HCT116 (cell line): ENCODE data around the gene PLCB4. TPM values are rescaled to one million over a fixed set of nuclear protein-coding genes. Genes with fewer than 3 reads are reported as not detected.

Experiments
- ATAC-seq: fragments of 200-7000 bp; cut with Tn5 transposase; 2 replicates; pipeline ENCODE4 v1.9.1; 2020; ENCODE audit warnings: mild to moderate bottlenecking, moderate library complexity
- BruUV-seq: library from RNA; stranded (reverse); fragments of 400-500 nt; replicated peaks from 2 replicates; lab custom pipeline; 2021; lab: Mats Ljungman, UMichigan
- CTCF ChIA-PET: fragments of 300-600 bp; sonication (Branson Sonifier 250); formaldehyde crosslinking; loops from one replicate; lab custom pipeline; 2021; ENCODE audit warnings: antibody characterized with exemption; lab: Charles Lee
- POLR2A ChIA-PET: fragments of 300-600, 350-600 bp; sonication (Branson Sonifier 250); formaldehyde crosslinking; loops from one replicate; lab custom pipeline; 2021; ENCODE audit warnings: antibody characterized with exemption; lab: Charles Lee
- RAD21 ChIA-PET, 2 experiments: fragments of 300-600 bp; sonication (Branson Sonifier 250); formaldehyde crosslinking; loops; one replicate each; lab custom pipeline; 2023; ENCODE audit warnings: low total read pairs in 2 of 2; ENCODE audit not compliant: uncharacterized antibody in 2 of 2, unreplicated experiment in 2 of 2, low non-redundant PET in 1 of 2; lab: Charles Lee
- DNase-seq: peaks from one replicate; pipeline ENCODE4 v3.0.0-alpha.2; 2010; ENCODE audit warnings: low read depth, low spot score
- H2AFZ ChIP-seq: fragments of 200-600 bp; shearing (Covaris generic), sonication (generic); 2 replicates; pipeline ENCODE4 v1.6.1; 2017; ENCODE audit warnings: low read depth, mixed run types, mixed read lengths, antibody characterized with exemption, low read length; ENCODE audit not compliant: poor library complexity, severe bottlenecking
- H3K27ac ChIP-seq: 2 replicates; pipeline ENCODE4 v1.5.1; 2012; ENCODE audit warnings: low read depth, low read length
- H3K27me3 ChIP-seq: fragments of 200-600 bp; sonication (generic); 2 replicates; pipeline ENCODE4 v1.6.1; 2016; ENCODE audit warnings: mixed run types, low read length, mixed read lengths; ENCODE audit not compliant: insufficient read depth
- H3K36me3 ChIP-seq, 2 experiments: fragments of 200-500 bp in 1 of 2; fragments of 200-600 bp in 1 of 2; sonication (Bioruptor generic) in 1 of 2; sonication (generic) in 1 of 2; 2 replicates each; pipeline versions ENCODE4 v1.5.1 to v1.6.1; 2014 to 2016; ENCODE audit warnings: low read length in 2 of 2, inconsistent platforms in 1 of 2, mixed read lengths in 1 of 2, mixed run types in 1 of 2; ENCODE audit not compliant: insufficient read depth in 2 of 2, control insufficient read depth in 1 of 2
- H3K4me1 ChIP-seq, 2 experiments: fragments of 200-600 bp in 1 of 2; sonication (generic) in 1 of 2; 2 replicates each; pipeline versions ENCODE4 v1.5.1 to v1.6.1; 2012 to 2017; ENCODE audit warnings: low read length in 2 of 2, inconsistent platforms in 1 of 2, mild to moderate bottlenecking in 1 of 2, mixed read lengths in 1 of 2, mixed run types in 1 of 2, moderate library complexity in 1 of 2; ENCODE audit not compliant: insufficient read depth in 2 of 2, control insufficient read depth in 1 of 2
- H3K4me2 ChIP-seq: fragments of 200-600 bp; sonication (generic); 2 replicates; pipeline ENCODE4 v1.6.1; 2017; ENCODE audit warnings: mixed run types, low read length, mixed read lengths
- H3K4me3 ChIP-seq, 2 experiments: fragments of 200-600 bp in 1 of 2; sonication (generic) in 1 of 2; replicated peaks in 1 of 2; 2 replicates each; pipeline ENCODE4 v1.5.1; 2011 to 2016; ENCODE audit warnings: low read length in 2 of 2, control low read depth in 1 of 2, low read depth in 1 of 2, mild to moderate bottlenecking in 1 of 2, mixed read lengths in 1 of 2, mixed run types in 1 of 2
- H3K79me2 ChIP-seq: fragments of 200-600 bp; sonication (generic); 2 replicates; pipeline ENCODE4 v1.6.1; 2017; ENCODE audit warnings: mild to moderate bottlenecking, mixed run types, low read length, moderate library complexity, mixed read lengths; ENCODE audit not compliant: insufficient read depth
- H3K9ac ChIP-seq: fragments of 200-600 bp; sonication (generic); 2 replicates; pipeline ENCODE4 v1.6.1; 2016; ENCODE audit warnings: low read length, mixed read lengths
- H3K9me2 ChIP-seq: fragments of 200-600 bp; sonication (generic), shearing (Covaris generic); 2 replicates; pipeline ENCODE4 v1.6.1; 2017; ENCODE audit warnings: mixed run types, mild to moderate bottlenecking, moderate library complexity; ENCODE audit not compliant: insufficient read depth
- H3K9me3 ChIP-seq, 2 experiments: fragments of 200-500 bp in 1 of 2; fragments of 200-600 bp in 1 of 2; sonication (Bioruptor generic) in 1 of 2; sonication (generic) in 1 of 2; 2 replicates each; pipeline ENCODE4 v1.6.1; 2014 to 2017; ENCODE audit warnings: low read length in 2 of 2, mixed read lengths in 2 of 2, inconsistent platforms in 1 of 2, low read depth in 1 of 2, mild to moderate bottlenecking in 1 of 2, mixed run types in 1 of 2, moderate library complexity in 1 of 2; ENCODE audit not compliant: control insufficient read depth in 1 of 2, insufficient read depth in 1 of 2
- H4K20me1 ChIP-seq: fragments of 200-600 bp; sonication (generic), shearing (Covaris generic); 2 replicates; pipeline ENCODE4 v1.6.1; 2017; ENCODE audit warnings: mixed run types, mild to moderate bottlenecking, moderate library complexity; ENCODE audit not compliant: insufficient read depth
- CBX3 ChIP-seq: IDR thresholded peaks from 2 replicates; pipeline ENCODE4 v1.6.1; 2012; ENCODE audit warnings: low read depth
- CEBPB ChIP-seq: IDR thresholded peaks from 2 replicates; pipeline ENCODE4 v1.6.1; 2012; ENCODE audit warnings: low read depth
- EGR1 ChIP-seq: IDR thresholded peaks from 2 replicates; pipeline ENCODE4 v1.6.1; 2012; ENCODE audit warnings: low read depth
- ELF1 ChIP-seq: IDR thresholded peaks from 2 replicates; pipeline ENCODE4 v1.6.1; 2012; ENCODE audit warnings: low read depth, borderline replicate concordance
- EZH2 ChIP-seq: fragments of 200-600 bp; sonication (generic); IDR thresholded peaks from 2 replicates; pipeline ENCODE4 v1.6.1; 2017; ENCODE audit warnings: antibody characterized with exemption, mixed run types
- EZH2phosphoT487 ChIP-seq: fragments of 200-600 bp; IDR thresholded peaks from 2 replicates; pipeline ENCODE4 v1.6.1; 2018; ENCODE audit warnings: antibody characterized with exemption, borderline replicate concordance
- FOSL1 ChIP-seq: IDR thresholded peaks from 2 replicates; pipeline ENCODE4 v1.6.1; 2012; ENCODE audit warnings: low read depth
- JUND ChIP-seq: IDR thresholded peaks from 2 replicates; pipeline ENCODE4 v1.6.1; 2012
- POLR2A ChIP-seq: IDR thresholded peaks from 2 replicates; pipeline ENCODE4 v1.7.0; 2011; ENCODE audit warnings: borderline replicate concordance; ENCODE audit not compliant: insufficient read depth, insufficient read length; ENCODE audit errors: extremely low read depth
- SP1 ChIP-seq: IDR thresholded peaks from 2 replicates; pipeline ENCODE4 v1.6.1; 2012; ENCODE audit warnings: low read depth
- SRF ChIP-seq: IDR thresholded peaks from 2 replicates; pipeline ENCODE4 v1.6.1; 2012; ENCODE audit warnings: low read depth
- TCF7L2 ChIP-seq: IDR thresholded peaks from 2 replicates; pipeline ENCODE4 v1.7.0; 2011; ENCODE audit warnings: borderline replicate concordance, inconsistent platforms; ENCODE audit not compliant: insufficient read depth, insufficient read length; ENCODE audit errors: extremely low read depth
- YY1 ChIP-seq: IDR thresholded peaks from 2 replicates; pipeline ENCODE4 v1.6.1; 2011; ENCODE audit warnings: low read length, low read depth, moderate library complexity, mild to moderate bottlenecking; ENCODE audit not compliant: insufficient replicate concordance; ENCODE audit errors: extremely low read depth
- ZFX ChIP-seq: fragments of 450-650 bp; IDR thresholded peaks from 2 replicates; pipeline ENCODE4 v1.6.1; 2017
- ZNF274 ChIP-seq: fragments of 200-500 bp; sonication (Bioruptor generic); IDR thresholded peaks from 2 replicates; pipeline ENCODE4 v1.6.1; 2014; ENCODE audit warnings: mild to moderate bottlenecking, low read depth, low read length, inconsistent platforms
- intact Hi-C: fragments of 100-400 bp; cut with micrococcal nuclease; formaldehyde crosslinking; loops from 2 replicates; pipeline ENCODE4 v1.10.0; 2022
- total RNA-seq: library from RNA; stranded (reverse); gene quantifications from one replicate; pipeline ENCODE4 v1.2.1, GENCODE V29; 2021; ENCODE audit not compliant: unreplicated experiment
- TF ChIP-seq, protein P1 (sequence below): IDR thresholded peaks from 2 replicates; pipeline ENCODE4 v1.6.1; 2011; ENCODE audit warnings: mild to moderate bottlenecking, low read length, moderate library complexity; ENCODE audit not compliant: insufficient replicate concordance; ENCODE audit errors: extremely low read depth
- TF ChIP-seq, protein P2 (sequence below): IDR thresholded peaks from 2 replicates; pipeline ENCODE4 v1.6.1; 2012

Gene PLCB4
- total RNA-seq, 1 experiment from 2014 or later, result 2.5 TPM

DNA sequence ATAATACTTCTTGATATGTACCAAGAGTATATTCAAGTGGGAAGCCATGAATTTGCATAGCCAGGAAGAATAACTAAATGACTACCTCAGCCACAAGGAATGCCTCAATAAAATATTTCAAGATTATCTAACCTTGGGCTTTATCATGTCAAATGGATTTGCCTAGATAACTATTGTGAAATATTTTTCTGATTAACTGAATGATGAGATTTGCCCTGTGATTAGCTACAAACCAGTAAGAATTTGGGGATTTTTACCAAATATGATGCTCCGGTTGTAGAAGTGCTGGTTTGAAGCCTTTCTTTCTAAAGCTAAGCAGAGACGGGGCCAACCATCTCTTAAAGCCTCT, 319.9 kb downstream of the PLCB4 start:
- no peaks in the 10 kb centered on the region for H3K4me1 ChIP-seq
- TF ChIP-seq EZH2phosphoT487, result no peak
- no peak for TF ChIP-seq FOSL1
- no peak for TF ChIP-seq SRF
- TF ChIP-seq YY1, result no peak
- TF ChIP-seq EZH2, result no peak
- TF ChIP-seq CEBPB, result no peak
- TF ChIP-seq, protein P1, sequence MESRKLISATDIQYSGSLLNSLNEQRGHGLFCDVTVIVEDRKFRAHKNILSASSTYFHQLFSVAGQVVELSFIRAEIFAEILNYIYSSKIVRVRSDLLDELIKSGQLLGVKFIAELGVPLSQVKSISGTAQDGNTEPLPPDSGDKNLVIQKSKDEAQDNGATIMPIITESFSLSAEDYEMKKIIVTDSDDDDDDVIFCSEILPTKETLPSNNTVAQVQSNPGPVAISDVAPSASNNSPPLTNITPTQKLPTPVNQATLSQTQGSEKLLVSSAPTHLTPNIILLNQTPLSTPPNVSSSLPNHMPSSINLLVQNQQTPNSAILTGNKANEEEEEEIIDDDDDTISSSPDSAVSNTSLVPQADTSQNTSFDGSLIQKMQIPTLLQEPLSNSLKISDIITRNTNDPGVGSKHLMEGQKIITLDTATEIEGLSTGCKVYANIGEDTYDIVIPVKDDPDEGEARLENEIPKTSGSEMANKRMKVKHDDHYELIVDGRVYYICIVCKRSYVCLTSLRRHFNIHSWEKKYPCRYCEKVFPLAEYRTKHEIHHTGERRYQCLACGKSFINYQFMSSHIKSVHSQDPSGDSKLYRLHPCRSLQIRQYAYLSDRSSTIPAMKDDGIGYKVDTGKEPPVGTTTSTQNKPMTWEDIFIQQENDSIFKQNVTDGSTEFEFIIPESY, result no peak
- no peak for TF ChIP-seq CBX3
- TF ChIP-seq EGR1, result no peak
- TF ChIP-seq ELF1, result no peak
- no peak for TF ChIP-seq SP1
- no peak for TF ChIP-seq TCF7L2
- TF ChIP-seq, protein P2, sequence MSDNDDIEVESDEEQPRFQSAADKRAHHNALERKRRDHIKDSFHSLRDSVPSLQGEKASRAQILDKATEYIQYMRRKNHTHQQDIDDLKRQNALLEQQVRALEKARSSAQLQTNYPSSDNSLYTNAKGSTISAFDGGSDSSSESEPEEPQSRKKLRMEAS, result no peak
- TF ChIP-seq ZNF274, result no peak
- no peak for TF ChIP-seq JUND
- no peak for TF ChIP-seq POLR2A
- no peak for TF ChIP-seq ZFX
- H3K27me3 ChIP-seq, result no peaks in the 10 kb centered on the region
- no peak overlapping the region for H2AFZ ChIP-seq
- no peak overlapping the region for H3K4me2 ChIP-seq
- no TSS peak for BruUV-seq
- ChIA-PET CTCF (no interaction called here), POLR2A (no interaction called here), RAD21 (no interaction called here)
- H3K9ac ChIP-seq, result no peak overlapping the region
- no peak overlapping the region for H3K27ac ChIP-seq
- intact Hi-C loops, result no loop called here
- no peaks in the 10 kb centered on the region for H3K36me3 ChIP-seq
- no peaks in the 10 kb centered on the region for H4K20me1 ChIP-seq
- no peaks in the 10 kb centered on the region for H3K79me2 ChIP-seq
- DNase-seq (no peak), ATAC-seq (no peak)
- no peaks in the 10 kb centered on the region for H3K9me2 ChIP-seq
- H3K4me3 ChIP-seq, result no peak overlapping the region
- no peaks in the 10 kb centered on the region for H3K9me3 ChIP-seq
